ENCODE results near the gene PWP2.
"Not testable (repeated sequence)": the region's sequence is repeated elsewhere in the genome, so short reads cannot be mapped to it uniquely, and the experiment has no call there.

- not testable (repeated sequence) for TF ChIP-seq CTCF (conservative IDR thresholded peaks at IDR 0.05 in 1 of 2, IDR thresholded peaks at IDR 0.05 in 1 of 2; ENCODE audit: extremely low read depth in 1 of 2, insufficient read depth in 1 of 2, low read depth in 1 of 2, low read length in 2 of 2); EZH2 (IDR thresholded peaks at IDR 0.05; ENCODE audit: borderline replicate concordance, low read length)
Measured at GRCh38 chr21:44157439-44158081, 50.4 kb downstream of the PWP2 start.
